Transverse colon (tissue), 4 donors: ENCODE results near the gene ATF6. TPM values are rescaled to one million over a fixed set of nuclear protein-coding genes. Genes with fewer than 3 reads are reported as not detected.

Experiments
- DNase-seq: peaks from one replicate; pipeline ENCODE4 v3.0.0-alpha.2; 2019
- H3K27ac ChIP-seq, 4 donors: fragments of 200-600 bp; sonication (generic); 2 replicates each; pipeline ENCODE4 v1.5.1; 2016 to 2018; ENCODE audit warnings: inconsistent platforms in 4 of 4
- H3K27me3 ChIP-seq: fragments of 200-600 bp; sonication (generic); 2 replicates; pipeline ENCODE4 v1.5.1; 2017; ENCODE audit warnings: inconsistent platforms
- H3K36me3 ChIP-seq, 4 donors: fragments of 200-600 bp; sonication (generic); 2 replicates each; pipeline ENCODE4 v1.5.1; 2017 to 2019; ENCODE audit warnings: inconsistent platforms in 4 of 4
- H3K4me1 ChIP-seq, 4 donors: fragments of 200-600 bp; sonication (generic); 2 replicates each; pipeline ENCODE4 v1.5.1; 2017 to 2020; ENCODE audit warnings: inconsistent platforms in 4 of 4
- H3K4me3 ChIP-seq, 4 donors: fragments of 200-600 bp; sonication (generic); 1 replicate in 1 of 4; 2 replicates in 3 of 4; pipeline versions ENCODE4 v1.5.1 to v1.6.1; 2017 to 2019; ENCODE audit warnings: inconsistent platforms in 4 of 4
- H3K9me3 ChIP-seq, 2 donors: fragments of 200-600 bp; sonication (generic); 2 replicates each; pipeline ENCODE4 v1.5.1; 2017 to 2019; ENCODE audit warnings: inconsistent platforms in 2 of 2
- EP300 ChIP-seq: sonication (generic); formaldehyde crosslinking; IDR thresholded peaks from one replicate; pipeline ENCODE4 v1.6.1; 2017; ENCODE audit warnings: antibody characterized with exemption, low read depth
- POLR2A ChIP-seq: fragments of 450-650 bp; IDR thresholded peaks from one replicate; pipeline ENCODE4 v1.6.1; 2016; ENCODE audit warnings: antibody characterized with exemption, mild to moderate bottlenecking, moderate library complexity
- POLR2AphosphoS5 ChIP-seq, 3 donors: sonication (generic); formaldehyde crosslinking; IDR thresholded peaks; one replicate each; pipeline ENCODE4 v1.6.1; 2016; ENCODE audit warnings: antibody characterized with exemption in 3 of 3
- WGBS, 2 donors: methylation state at CpG; one replicate each; pipeline ENCODE4 v1.1.5; 2018; ENCODE audit warnings: low coverage in 1 of 2; 5-methylcytosine and 5-hydroxymethylcytosine counted together
- in situ Hi-C, 4 donors: fragments of 200-750 bp; cut with MboI; loops; one replicate each; pipeline versions ENCODE4 v1.15.0 to v1.15.1; 2017; ENCODE audit warnings: low sequenced_read_pairs in 3 of 4, low pct_ligation_motif_present in 1 of 4, low pct_unique_long_range_greater_than_20kb in 1 of 4
- intact Hi-C: fragments of 100-400 bp; cut with DNase I; formaldehyde crosslinking; loops from one replicate; pipeline ENCODE4 v1.15.1; 2023; ENCODE audit warnings: low total_unique reads
- total RNA-seq, 4 donors: library from RNA; depleted of rRNA; stranded (reverse); fragments of >200 nt; gene quantifications; one replicate each; pipeline ENCODE4 v1.1.0, GENCODE V29; 2016
- TF ChIP-seq, protein P1 (sequence below), 5 experiments: fragments of 200-600 bp in 3 of 5; fragments of 450-650 bp in 2 of 5; sonication (generic) in 3 of 5; IDR thresholded peaks; 1 replicate in 2 of 5; 2 replicates in 3 of 5; pipeline ENCODE4 v1.5.1; 2016 to 2017; ENCODE audit warnings: antibody characterized with exemption in 5 of 5, inconsistent platforms in 3 of 5, mild to moderate bottlenecking in 2 of 5, moderate library complexity in 1 of 5

The ATF6 gene
- total RNA-seq, 4 donors from 2014 or later = 10.8 to 45.8 (median 23.0) TPM

DNA sequence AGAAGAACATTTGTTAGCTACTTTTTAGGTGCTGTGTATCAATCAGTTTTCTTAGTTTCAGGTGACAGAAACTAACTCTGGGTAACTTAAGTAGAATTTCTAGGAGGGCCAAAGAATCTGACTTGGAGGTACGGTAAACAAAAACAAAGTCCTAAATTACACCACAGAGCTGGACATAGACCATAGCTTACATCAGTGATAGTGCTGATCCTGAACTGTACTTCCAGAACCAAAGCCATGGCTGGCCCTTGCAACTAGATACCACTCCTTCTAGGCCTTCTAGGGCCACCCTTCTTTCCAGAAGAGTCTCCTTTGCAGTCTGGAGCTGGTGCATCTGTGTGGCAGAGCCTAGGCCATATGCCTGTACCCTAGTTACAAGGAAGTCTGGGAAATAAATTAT lies 163.0 kb downstream of the ATF6 start:
- Histone ChIP-seq H3K9me3 (no peaks in the 10 kb centered on the region), H3K27me3 (no peaks in the 10 kb centered on the region), H3K4me3 (no peak overlapping the region), H3K36me3 (peaks cover 0 to 4% (median 0%) of the 10 kb centered on the region in 4 donors), H3K4me1 (peaks cover 0 to 10% (median 0%) of the 10 kb centered on the region in 4 donors), H3K27ac (no peak overlapping the region)
- intact Hi-C loops = no loop called here
- DNase-seq = no peak
- 95 to 100% methylated on average over 1 of the region's 1 CpG for WGBS, 2 donors
- TF ChIP-seq EP300 (no peak), POLR2A (no peak), POLR2AphosphoS5 (IDR thresholded peaks at IDR 0.05) (no peak)
- TF ChIP-seq, protein P1, sequence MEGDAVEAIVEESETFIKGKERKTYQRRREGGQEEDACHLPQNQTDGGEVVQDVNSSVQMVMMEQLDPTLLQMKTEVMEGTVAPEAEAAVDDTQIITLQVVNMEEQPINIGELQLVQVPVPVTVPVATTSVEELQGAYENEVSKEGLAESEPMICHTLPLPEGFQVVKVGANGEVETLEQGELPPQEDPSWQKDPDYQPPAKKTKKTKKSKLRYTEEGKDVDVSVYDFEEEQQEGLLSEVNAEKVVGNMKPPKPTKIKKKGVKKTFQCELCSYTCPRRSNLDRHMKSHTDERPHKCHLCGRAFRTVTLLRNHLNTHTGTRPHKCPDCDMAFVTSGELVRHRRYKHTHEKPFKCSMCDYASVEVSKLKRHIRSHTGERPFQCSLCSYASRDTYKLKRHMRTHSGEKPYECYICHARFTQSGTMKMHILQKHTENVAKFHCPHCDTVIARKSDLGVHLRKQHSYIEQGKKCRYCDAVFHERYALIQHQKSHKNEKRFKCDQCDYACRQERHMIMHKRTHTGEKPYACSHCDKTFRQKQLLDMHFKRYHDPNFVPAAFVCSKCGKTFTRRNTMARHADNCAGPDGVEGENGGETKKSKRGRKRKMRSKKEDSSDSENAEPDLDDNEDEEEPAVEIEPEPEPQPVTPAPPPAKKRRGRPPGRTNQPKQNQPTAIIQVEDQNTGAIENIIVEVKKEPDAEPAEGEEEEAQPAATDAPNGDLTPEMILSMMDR (IDR thresholded peaks at IDR 0.05) = no peak
- in situ Hi-C loops = no loop called here

DNA sequence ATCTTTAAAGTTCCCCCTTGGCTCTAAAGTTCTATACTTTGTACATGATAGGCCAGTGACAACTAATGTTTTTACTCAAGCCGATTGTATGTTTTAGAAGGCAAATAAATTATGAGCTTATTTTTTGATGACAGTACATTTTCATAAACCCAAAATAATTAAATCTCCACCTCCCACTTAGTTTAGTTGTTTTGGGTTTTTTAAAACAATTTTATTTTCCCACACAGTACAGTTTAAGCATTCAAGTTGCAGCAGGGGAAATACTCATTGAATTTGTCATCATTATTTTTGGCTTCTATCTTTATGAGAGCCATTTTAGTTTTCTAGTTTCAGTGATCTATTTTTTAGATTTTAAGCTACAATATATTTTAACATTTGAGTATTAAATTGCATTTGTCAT lies 163.9 kb downstream of the ATF6 start:
- 71 to 77% methylated on average over 1 of the region's 1 CpG for WGBS, 2 donors
- in situ Hi-C loops = no loop called here
- DNase-seq = no peak
- Histone ChIP-seq H3K4me3 (no peak overlapping the region), H3K36me3 (peaks cover 0 to 3% (median 0%) of the 10 kb centered on the region in 4 donors), H3K27ac (no peak overlapping the region), H3K27me3 (no peaks in the 10 kb centered on the region), H3K9me3 (no peaks in the 10 kb centered on the region), H3K4me1 (peaks cover 0 to 10% (median 0%) of the 10 kb centered on the region in 4 donors)
- intact Hi-C loops = no loop called here
- TF ChIP-seq, protein P1 (IDR thresholded peaks at IDR 0.05) = no peak
- no peak for TF ChIP-seq EP300
- TF ChIP-seq POLR2A = no peak
- TF ChIP-seq POLR2AphosphoS5 (IDR thresholded peaks at IDR 0.05) = no peak

DNA sequence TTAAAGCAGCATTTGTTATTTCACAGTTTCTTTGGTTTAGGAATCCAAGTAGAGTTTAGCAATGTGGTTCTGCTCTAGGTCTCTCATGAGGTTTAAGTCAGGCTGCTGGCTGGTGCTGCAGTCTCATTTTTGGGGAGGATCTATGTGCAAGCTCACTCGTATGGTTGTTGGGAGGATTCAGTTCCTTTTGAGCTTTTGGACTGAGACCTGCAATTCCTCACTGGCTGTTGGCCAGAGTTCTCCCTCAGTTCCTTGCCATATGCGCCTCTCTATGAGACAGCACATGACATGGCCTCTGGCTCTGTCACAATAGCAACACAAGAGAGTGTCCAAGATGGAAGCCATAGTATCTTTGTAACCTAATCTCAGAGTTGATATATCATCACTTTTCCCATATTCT lies 166.5 kb downstream of the ATF6 start:
- in situ Hi-C loops = no loop called here
- Histone ChIP-seq H3K9me3 (no peaks in the 10 kb centered on the region), H3K27me3 (no peaks in the 10 kb centered on the region), H3K4me1 (peaks cover 0 to 10% (median 0%) of the 10 kb centered on the region in 4 donors), H3K27ac (no peak overlapping the region), H3K36me3 (peaks cover 0 to 8% (median 0%) of the 10 kb centered on the region in 4 donors), H3K4me3 (no peak overlapping the region)
- WGBS, 2 donors = 71% methylated on average over 1 to 2 of the region's 2 CpGs
- peak; percentile 9 for DNase-seq
- TF ChIP-seq POLR2A (no peak), POLR2AphosphoS5 (IDR thresholded peaks at IDR 0.05) (no peak), EP300 (no peak)
- TF ChIP-seq, protein P1 (IDR thresholded peaks at IDR 0.05) = no peak
- intact Hi-C loops = no loop called here

DNA sequence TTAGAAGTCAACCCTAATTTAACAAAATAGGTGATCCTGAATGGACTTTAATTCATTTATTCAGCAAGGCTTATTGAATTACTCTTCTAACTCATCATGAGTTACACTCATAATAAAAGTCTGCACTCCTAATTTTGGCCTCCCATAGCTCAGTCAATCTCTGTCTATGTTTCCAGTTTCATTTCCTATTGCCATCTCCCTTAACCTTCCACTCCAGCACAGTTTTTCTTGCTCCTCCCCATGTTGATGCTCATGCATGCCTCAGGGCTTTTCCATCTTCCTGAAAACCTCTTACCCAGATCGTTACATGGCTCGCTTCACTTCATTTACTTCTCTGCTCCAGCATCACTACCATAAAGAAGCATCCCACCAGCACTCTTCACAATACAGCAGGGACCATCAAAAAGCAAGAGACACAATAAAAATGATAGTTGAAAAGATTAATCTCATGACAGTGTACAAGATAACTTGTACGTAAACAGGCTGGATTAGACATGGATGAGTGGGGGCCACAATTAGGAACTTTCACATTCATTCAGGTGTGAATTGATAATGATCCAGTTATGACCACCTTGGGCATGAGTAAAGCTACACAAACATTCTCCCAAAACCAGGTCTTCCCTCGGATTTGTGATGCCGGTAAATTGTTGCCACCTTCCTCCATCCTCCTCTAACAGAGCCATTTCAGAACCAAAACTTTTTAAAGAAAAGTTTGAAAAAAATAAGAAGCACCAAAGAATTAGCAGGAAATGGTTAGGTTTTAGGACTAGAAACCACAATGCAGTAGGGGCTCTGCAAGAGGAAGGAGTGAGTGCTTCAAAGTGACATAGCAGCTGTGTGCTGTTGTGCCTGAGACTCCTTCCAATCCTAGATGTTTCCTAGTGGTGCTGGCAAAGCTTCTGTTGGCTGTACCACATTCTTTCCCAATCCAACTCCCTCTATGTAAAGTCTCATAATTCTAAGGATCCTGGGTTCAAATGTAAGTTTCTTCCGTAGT lies 167.8 kb downstream of the ATF6 start:
- TF ChIP-seq EP300 (no peak), POLR2AphosphoS5 (IDR thresholded peaks at IDR 0.05) (no peak), POLR2A (no peak)
- TF ChIP-seq, protein P1 (IDR thresholded peaks at IDR 0.05) = no peak
- Histone ChIP-seq H3K27me3 (no peaks in the 10 kb centered on the region), H3K27ac (no peak overlapping the region), H3K36me3 (peaks cover 0 to 8% (median 0%) of the 10 kb centered on the region in 4 donors), H3K9me3 (no peaks in the 10 kb centered on the region), H3K4me1 (peaks cover 0 to 10% (median 0%) of the 10 kb centered on the region in 4 donors), H3K4me3 (no peak overlapping the region)
- in situ Hi-C loops (no loop called here), intact Hi-C loops (no loop called here)
- no peak for DNase-seq
- 64 to 86% methylated on average over 6 of the region's 6 CpGs for WGBS, 2 donors
